SK-N-MC (cell line): ENCODE measurements around the gene COL6A1.

ENCODE experiments used
- EZH2 ChIP-seq: fragments of 200-600 bp; sonication (generic); IDR thresholded peaks from one replicate; pipeline ENCODE4 v1.6.1; 2017; ENCODE audit warnings: antibody characterized with exemption
- POLR2AphosphoS5 ChIP-seq: IDR thresholded peaks from 2 replicates; pipeline ENCODE4 v1.6.1; 2012; ENCODE audit warnings: mild to moderate bottlenecking, low read depth, low read length, borderline replicate concordance

- TF ChIP-seq EZH2 = no peak
- TF ChIP-seq POLR2AphosphoS5 = no peak
Observed at GRCh38 chr21:45941717-45942546, 39.6 kb upstream of the COL6A1 start.
